ENCODE data around the gene FRMD3. TPM values are rescaled to one million over a fixed set of nuclear protein-coding genes. Genes with fewer than 3 reads are reported as not detected.

FRMD3 gene
- total RNA-seq, 1 experiment from 2014 or later, result 0.55 TPM

- Histone ChIP-seq H2BK5ac (ENCODE audit: insufficient read length, low read length) (no peak overlapping the region), H2BK12ac (ENCODE audit: insufficient read length, low read depth, low read length) (no peak overlapping the region), H3K18ac (ENCODE audit: insufficient read length, low read depth, low read length) (no peak overlapping the region), H3K79me1 (ENCODE audit: insufficient read depth, low read depth, low read length, poor library complexity, severe bottlenecking) (no peaks in the 10 kb centered on the region), H3K27me3 (ENCODE audit: insufficient read depth, low read length) (no peaks in the 10 kb centered on the region), H2AFZ (ENCODE audit: low read length) (no peak overlapping the region), H3T11ph (ENCODE audit: low read length) (no peak overlapping the region), H3K4me1 (ENCODE audit: insufficient read depth, low read length) (no peaks in the 10 kb centered on the region), H3K56ac (ENCODE audit: insufficient read length, low read depth, low read length) (no peak overlapping the region), H4K5ac (ENCODE audit: insufficient read length, low read depth, low read length) (no peak overlapping the region), H3K79me2 (ENCODE audit: insufficient read depth, low read length) (no peaks in the 10 kb centered on the region), H3K23ac (ENCODE audit: insufficient read length, low read depth, low read length) (no peak overlapping the region), H3K23me2 (ENCODE audit: insufficient read length, low read depth, low read length, poor library complexity, severe bottlenecking) (no peaks in the 10 kb centered on the region), H3K4me2 (ENCODE audit: insufficient read depth, insufficient read length, low read length) (no peak overlapping the region), H2BK20ac (ENCODE audit: low read depth, low read length, poor library complexity, severe bottlenecking) (no peak overlapping the region), H3K27ac (ENCODE audit: insufficient read length, low read depth, low read length) (no peak overlapping the region), H4K8ac (replicated peaks; ENCODE audit: insufficient read length, low read depth, low read length) (no peak overlapping the region), H2BK120ac (ENCODE audit: low read depth, low read length, poor library complexity, severe bottlenecking) (no peak overlapping the region), H3K14ac (ENCODE audit: insufficient read depth, low read length) (no peak overlapping the region), H4K20me1 (ENCODE audit: control insufficient read depth, insufficient read depth, insufficient read length) (no peaks in the 10 kb centered on the region), H4K91ac (ENCODE audit: insufficient read length, low read depth, low read length) (no peak overlapping the region), H3K4ac (ENCODE audit: low read depth, low read length) (no peak overlapping the region), H2BK15ac (ENCODE audit: low read depth, low read length) (no peak overlapping the region), H3K9ac (ENCODE audit: extremely low read depth, insufficient read length, low read length) (no peak overlapping the region), H2AK5ac (ENCODE audit: insufficient read length, low read length) (no peak overlapping the region), H3K9me3 (ENCODE audit: control insufficient read depth, low read depth, low read length) (no peaks in the 10 kb centered on the region)
- Mint-ChIP-seq H3K4me3 (no peak overlapping the region), H3K27me3 (ENCODE audit: low read depth) (no peaks in the 10 kb centered on the region; the same call in 1 of the 2 replicates), H3K9me3 (peaks cover 9 to 15% of the 10 kb centered on the region in 2 experiments), H3K27ac (no peak overlapping the region), H3K36me3 (ENCODE audit: insufficient read depth in 1 of 3, low read depth in 3 of 3) (peaks cover 0 to 4% (median 2%) of the 10 kb centered on the region in 3 experiments; a peak in 4 of 7 replicates), H3K4me1 (no peaks in the 10 kb centered on the region)
- no peak for DNase-seq
- no peak for TF ChIP-seq CTCF (conservative IDR thresholded peaks at IDR 0.05)
- no CpG with 5 or more reads among the region's 5 CpGs for WGBS (ENCODE audit: extremely low coverage, insufficient read length, low lambda C conversion rate)
These were observed 62.5 kb downstream of the FRMD3 start for GRCh38 chr9:83475741-83476140.

All from H9 (cell line).